Measurements from ENCODE around the gene AKT3.

AKT3 gene

GRCh38 chr1:243461700-243462099 lies 388.3 kb downstream of the AKT3 start:
- no peak for DNase-seq (ENCODE audit: low spot score)

- no peak for DNase-seq (ENCODE audit: low spot score)
Observed at GRCh38 chr1:243459059-243459458, 391.0 kb downstream of the AKT3 start.

DNA sequence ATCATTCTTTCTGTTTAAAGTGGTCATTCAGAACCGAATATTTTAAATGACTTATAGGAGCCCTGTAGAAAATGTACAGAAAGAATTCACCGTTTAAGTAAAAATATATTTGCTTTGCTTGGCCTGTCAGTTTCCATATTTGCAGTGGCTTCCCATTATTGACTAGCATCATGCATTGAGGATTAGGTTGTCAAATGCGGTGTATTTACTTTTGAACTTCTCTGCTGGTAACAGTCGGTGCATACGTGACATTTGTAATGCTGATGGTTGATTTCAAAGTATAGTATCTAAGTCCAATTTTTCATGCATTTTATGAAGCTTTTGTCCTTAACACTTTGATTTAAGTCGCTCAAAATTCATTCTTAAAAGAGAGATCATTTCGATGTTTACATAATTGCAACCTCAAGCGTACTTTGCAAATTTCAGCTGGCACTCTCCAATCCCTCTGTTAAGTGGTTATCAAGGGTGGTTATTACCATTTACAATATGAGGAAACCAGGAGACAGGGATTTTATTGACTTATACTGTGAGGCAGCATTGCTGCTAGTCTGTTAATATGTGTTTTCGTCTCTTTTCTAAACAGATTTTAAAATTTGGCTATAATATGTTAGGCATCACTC lies 392.6 kb downstream of the AKT3 start:
- DNase-seq (ENCODE audit: low spot score), result no peak

DNA sequence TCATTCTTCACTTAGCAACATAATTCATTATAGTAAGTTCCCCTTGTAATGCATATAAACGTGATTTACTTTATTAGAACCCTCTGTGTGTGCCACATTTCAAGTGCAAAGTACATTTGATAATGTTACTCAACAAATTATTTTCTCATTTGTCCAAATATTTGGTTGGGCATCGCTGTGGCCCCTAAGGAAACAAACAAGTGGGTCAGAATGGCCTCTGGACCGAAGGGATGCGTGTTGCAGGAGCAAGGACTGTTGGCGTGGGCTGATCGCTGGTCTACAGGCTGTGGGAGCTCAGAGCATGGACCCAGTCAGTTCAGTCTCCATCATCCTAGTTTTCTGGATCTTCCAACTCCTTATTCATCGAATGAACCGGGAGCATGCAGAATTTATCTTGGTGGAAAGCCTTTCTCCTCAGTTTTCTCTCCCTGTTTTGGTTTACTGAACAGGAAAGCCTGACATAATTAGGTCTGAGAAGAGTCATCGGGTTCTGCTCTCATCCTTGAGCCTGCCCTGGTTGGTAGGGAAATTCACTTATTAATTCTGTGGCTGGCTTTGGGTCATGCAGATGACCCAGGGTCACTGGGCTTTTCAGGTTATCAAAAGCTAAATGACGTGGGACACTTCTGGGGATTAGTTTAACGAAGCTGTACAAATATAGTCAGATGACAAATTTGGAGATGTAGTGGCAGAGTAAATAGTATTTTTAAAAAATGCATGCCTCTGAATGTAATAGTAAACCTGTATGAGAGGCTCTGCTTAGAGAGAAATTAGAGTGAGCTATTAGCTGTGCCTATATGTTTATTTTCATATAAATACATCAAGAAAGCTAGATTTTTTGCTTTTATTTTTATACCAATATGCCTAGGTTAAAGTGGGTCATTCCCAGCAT lies 394.0 kb downstream of the AKT3 start:
- DNase-seq (ENCODE audit: low spot score), result no peak

DNA sequence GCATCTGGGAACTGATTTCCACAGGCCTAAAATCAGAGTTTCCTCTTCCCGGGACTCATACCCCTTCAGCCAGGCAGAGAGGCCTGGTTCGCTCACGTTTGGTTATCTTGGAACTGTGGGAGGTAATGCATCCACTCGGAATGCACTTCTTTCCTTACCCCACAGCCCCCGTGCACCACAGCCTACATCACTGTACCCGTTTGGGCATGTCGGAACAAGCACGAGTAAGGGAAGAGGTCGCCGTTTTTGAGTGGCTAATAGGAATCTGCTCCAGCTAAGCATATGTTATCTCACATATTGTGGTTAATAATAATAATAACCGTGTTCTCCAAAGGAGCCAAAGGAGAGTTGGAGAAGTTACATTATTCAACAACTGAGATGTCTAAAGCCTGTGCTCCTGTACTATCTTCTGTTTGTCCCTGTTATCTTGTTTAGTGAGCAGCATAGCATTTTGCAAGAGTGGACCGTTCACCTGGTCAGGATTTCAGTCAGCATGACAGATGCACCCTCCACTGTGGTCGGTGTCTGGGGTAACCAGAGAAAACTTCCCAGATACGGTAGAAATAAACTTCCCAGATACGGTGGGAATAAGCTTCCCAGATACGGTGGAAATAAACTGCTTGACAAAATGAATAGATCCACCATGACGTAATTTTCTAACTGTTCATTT lies 395.6 kb downstream of the AKT3 start:
- no peak for DNase-seq (ENCODE audit: low spot score)

DNA sequence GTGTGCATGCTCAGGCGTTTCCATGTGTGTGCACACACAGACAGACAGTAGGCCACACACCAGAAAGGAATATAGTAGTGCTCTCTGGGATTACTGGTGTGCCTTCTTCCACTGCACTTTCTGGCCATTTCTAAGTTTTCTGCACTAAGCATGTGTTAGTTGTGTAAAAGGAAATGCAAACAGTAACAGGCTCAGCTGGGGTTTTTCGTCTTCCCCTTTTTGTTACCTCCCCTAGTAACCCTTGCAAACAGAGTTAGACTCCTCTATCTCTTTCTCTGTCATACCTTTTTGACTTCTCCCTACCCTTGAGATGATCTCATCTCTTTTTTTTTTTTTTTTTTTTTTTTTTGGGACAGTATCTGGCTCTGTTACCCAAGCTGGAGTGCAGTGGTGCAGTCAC lies 398.0 kb downstream of the AKT3 start:
- no peak for DNase-seq (ENCODE audit: low spot score)

GRCh38 chr1:243449373-243449772 lies 400.7 kb downstream of the AKT3 start:
- DNase-seq (ENCODE audit: low spot score), result no peak

GRCh38 chr1:243447844-243448243 lies 402.2 kb downstream of the AKT3 start:
- no peak for DNase-seq (ENCODE audit: low spot score)

DNA sequence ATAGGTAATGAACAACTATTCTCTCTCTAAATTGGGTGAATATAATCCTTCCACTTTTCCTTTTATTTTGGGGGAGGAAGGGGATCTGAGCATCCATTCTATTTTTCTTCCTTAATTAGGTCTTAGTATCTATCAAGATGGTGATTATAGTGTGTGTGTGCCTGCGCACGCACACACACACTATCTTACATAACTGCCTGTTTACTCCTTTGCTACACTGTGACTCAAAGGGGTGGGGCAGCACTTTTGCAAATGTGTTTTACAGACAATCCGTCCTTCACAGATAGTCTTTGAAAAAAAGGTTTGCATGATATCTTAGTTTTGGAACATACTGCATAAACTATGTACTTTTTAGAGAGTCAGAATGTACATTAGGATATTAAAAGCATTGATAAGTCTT lies 402.7 kb downstream of the AKT3 start:
- no peak for DNase-seq (ENCODE audit: low spot score)

DNA sequence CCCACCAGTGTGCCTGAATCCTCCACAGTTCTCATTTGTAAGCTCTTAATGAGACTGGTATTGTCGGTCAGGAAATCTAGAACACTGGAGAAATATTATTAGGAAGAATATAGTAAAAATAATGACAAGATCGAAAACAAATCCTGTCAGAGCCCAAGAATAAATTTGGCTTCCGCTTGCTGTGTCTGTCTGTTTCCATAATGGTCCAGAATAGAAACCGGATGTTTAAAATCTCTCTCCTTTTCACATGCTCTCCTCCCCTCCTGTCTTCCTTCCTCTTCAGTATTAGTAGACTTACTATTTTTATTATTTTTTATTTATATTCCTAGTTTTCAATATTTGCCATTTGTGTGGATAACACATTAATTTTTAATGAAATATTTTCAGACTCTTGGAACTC lies 406.5 kb downstream of the AKT3 start:
- DNase-seq (ENCODE audit: low spot score), result no peak

DNA sequence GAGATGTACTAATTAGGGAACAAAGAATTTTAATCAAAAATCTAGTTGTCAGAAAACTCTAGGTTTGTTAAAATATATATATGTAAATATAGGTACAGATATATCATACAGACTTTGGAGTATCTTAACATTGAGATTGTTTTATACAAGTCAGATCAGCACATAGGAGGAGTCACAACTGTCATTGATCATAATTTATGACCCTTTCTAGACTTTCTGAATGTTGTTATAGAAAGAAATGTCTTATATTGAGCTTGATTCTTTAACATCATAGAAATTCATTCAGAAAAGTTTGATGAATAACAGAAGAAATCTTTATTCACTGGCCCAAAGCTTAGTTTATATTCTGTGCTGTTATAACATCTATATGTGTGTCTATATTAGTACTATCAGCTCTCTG lies 408.4 kb downstream of the AKT3 start:
- DNase-seq (ENCODE audit: low spot score), result no peak

DNA sequence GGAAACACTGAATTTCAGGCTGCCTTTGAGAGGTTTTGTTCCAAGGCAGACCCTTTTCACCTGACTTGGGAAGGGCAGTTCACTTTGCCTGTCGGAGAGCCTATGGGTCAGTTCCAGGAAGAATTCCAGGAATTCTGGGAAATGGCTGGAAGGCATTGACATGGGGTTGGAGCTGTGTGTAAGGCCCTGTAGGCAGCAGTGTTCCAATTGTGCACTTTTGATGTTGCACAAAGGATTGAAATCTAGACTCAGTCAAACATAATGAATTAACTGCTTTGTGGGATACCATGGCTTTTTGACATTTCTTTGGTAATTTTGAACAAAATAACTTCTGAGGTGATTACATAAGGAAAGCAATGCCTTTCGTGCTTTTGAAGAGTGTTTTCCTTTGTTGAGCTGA lies 409.6 kb downstream of the AKT3 start:
- no peak for DNase-seq (ENCODE audit: low spot score)

DNA sequence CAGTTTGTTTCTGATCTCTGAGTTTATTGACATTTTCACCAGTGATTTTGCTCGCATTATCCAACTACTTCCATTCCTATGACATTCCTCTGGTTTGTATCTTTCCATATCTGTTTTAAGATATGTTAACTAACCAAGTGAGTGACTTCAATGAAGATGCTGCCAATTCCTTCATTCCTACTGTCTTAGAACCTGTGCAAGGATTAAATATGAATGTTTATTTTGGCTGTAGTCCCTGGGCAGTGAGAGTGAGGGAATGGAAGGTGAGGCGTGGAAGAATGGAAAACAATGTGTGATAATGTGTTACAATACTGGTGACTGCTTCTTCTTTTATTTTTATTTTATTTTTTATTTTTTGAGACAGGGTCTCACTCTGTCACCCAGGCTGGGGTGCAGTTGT lies 411.2 kb downstream of the AKT3 start:
- DNase-seq (ENCODE audit: low spot score), result no peak
